GM23338 (cell line): ENCODE results near the gene BBOX1. TPM values are rescaled to one million over a fixed set of nuclear protein-coding genes. Genes with fewer than 3 reads are reported as not detected.

Source experiments
- ATAC-seq: fragments of 200-7000 bp; cut with Tn5 transposase; 3 replicates; pipeline ENCODE4 v1.9.1; 2020
- DNase-seq: peaks from one replicate; pipeline ENCODE4 v3.0.0-alpha.2; 2015; ENCODE audit warnings: low spot score
- H2AFZ ChIP-seq: fragments of 200-600 bp; sonication (generic); 2 replicates; pipeline ENCODE4 v1.8.0; 2016; ENCODE audit warnings: antibody characterized with exemption, mild to moderate bottlenecking, moderate library complexity
- H3F3A ChIP-seq: fragments of 200-600 bp; sonication (generic); replicated peaks from 2 replicates; pipeline ENCODE4 v1.8.0; 2017; ENCODE audit warnings: antibody characterized with exemption, mixed run types, low read depth
- H3K27ac ChIP-seq: fragments of 200-600 bp; sonication (generic); 2 replicates; pipeline ENCODE4 v1.6.1; 2016; ENCODE audit warnings: low read depth
- H3K27me3 ChIP-seq: fragments of 200-600 bp; sonication (generic); 2 replicates; pipeline ENCODE4 v1.8.0; 2016; ENCODE audit warnings: mild to moderate bottlenecking, mixed run types, moderate library complexity; ENCODE audit not compliant: insufficient read depth
- H3K36me3 ChIP-seq: fragments of 200-600 bp; sonication (generic); 2 replicates; pipeline ENCODE4 v1.8.0; 2016; ENCODE audit warnings: mild to moderate bottlenecking; ENCODE audit not compliant: insufficient read depth
- H3K4me1 ChIP-seq: fragments of 200-600 bp; sonication (generic); 2 replicates; pipeline ENCODE4 v1.8.0; 2016; ENCODE audit warnings: mild to moderate bottlenecking, moderate library complexity; ENCODE audit not compliant: insufficient read depth
- H3K4me2 ChIP-seq: fragments of 200-600 bp; sonication (generic); 2 replicates; pipeline ENCODE4 v1.7.1; 2017; ENCODE audit warnings: mixed run types
- H3K4me3 ChIP-seq: fragments of 200-600 bp; sonication (generic); 2 replicates; pipeline ENCODE4 v1.6.1; 2016; ENCODE audit warnings: mixed run types
- H3K79me2 ChIP-seq: fragments of 200-600 bp; sonication (generic); replicated peaks from 2 replicates; pipeline ENCODE4 v1.8.0; 2017; ENCODE audit warnings: mild to moderate bottlenecking; ENCODE audit not compliant: insufficient read depth
- H3K9me2 ChIP-seq: fragments of 200-600 bp; sonication (generic); 2 replicates; pipeline ENCODE4 v1.8.0; 2017; ENCODE audit not compliant: insufficient read depth
- H4K20me1 ChIP-seq: fragments of 200-600 bp; sonication (generic); replicated peaks from 2 replicates; pipeline ENCODE4 v1.8.0; 2017; ENCODE audit warnings: mild to moderate bottlenecking; ENCODE audit not compliant: insufficient read depth
- H3K27ac Mint-ChIP-seq: 2 replicates; pipeline ENCODE4 v1.8.0; 2020; ENCODE audit warnings: inconsistent platforms, mild to moderate bottlenecking, moderate library complexity, mixed read lengths
- H3K27me3 Mint-ChIP-seq: 3 replicates; pipeline ENCODE4 v1.8.0; 2022; ENCODE audit warnings: low read depth, mild to moderate bottlenecking, moderate library complexity, mixed read lengths, inconsistent platforms; ENCODE audit not compliant: insufficient read depth, poor library complexity
- H3K36me3 Mint-ChIP-seq: 3 replicates; pipeline ENCODE4 v1.8.0; 2021; ENCODE audit warnings: low read depth, mild to moderate bottlenecking, inconsistent platforms, moderate library complexity, mixed read lengths
- H3K4me1 Mint-ChIP-seq: 3 replicates; pipeline ENCODE4 v1.8.0; 2020; ENCODE audit warnings: mild to moderate bottlenecking, inconsistent platforms, mixed read lengths
- H3K4me3 Mint-ChIP-seq: 3 replicates; pipeline ENCODE4 v1.8.0; 2021; ENCODE audit warnings: moderate library complexity, mild to moderate bottlenecking, inconsistent platforms, mixed read lengths
- H3K9me3 Mint-ChIP-seq: 3 replicates; pipeline ENCODE4 v1.8.0; 2020; ENCODE audit warnings: moderate library complexity, mild to moderate bottlenecking, inconsistent platforms, mixed read lengths
- CREB1 ChIP-seq: fragments of 250-450 bp; sonication (Bioruptor Pico); IDR thresholded peaks from 2 replicates; pipeline ENCODE4 v1.5.0; 2020; ENCODE audit warnings: low read depth, mild to moderate bottlenecking, moderate library complexity
- EZH2phosphoT487 ChIP-seq: fragments of 200-600 bp; sonication (generic); IDR thresholded peaks from one replicate; pipeline ENCODE4 v1.8.1; 2018; ENCODE audit warnings: antibody characterized with exemption; ENCODE audit not compliant: unreplicated experiment
- JUNB ChIP-seq: IDR thresholded peaks from one replicate; pipeline ENCODE4 v1.6.1; 2016; ENCODE audit warnings: antibody characterized with exemption; ENCODE audit not compliant: unreplicated experiment
- NANOG ChIP-seq: IDR thresholded peaks from 2 replicates; pipeline ENCODE4 v1.6.1; 2016; ENCODE audit warnings: antibody characterized with exemption, borderline replicate concordance
- POLR2AphosphoS5 ChIP-seq: IDR thresholded peaks from 2 replicates; pipeline ENCODE4 v1.6.1; 2016; ENCODE audit warnings: antibody characterized with exemption, low read depth
- STAT1 ChIP-seq: IDR thresholded peaks from one replicate; pipeline ENCODE4 v1.6.1; 2016; ENCODE audit warnings: antibody characterized with exemption; ENCODE audit not compliant: unreplicated experiment
- ZNF114 ChIP-seq: fragments of 250-450 bp; sonication (Bioruptor Pico); IDR thresholded peaks from 2 replicates; pipeline ENCODE4 v1.5.0; 2020; ENCODE audit warnings: mild to moderate bottlenecking, moderate library complexity
- ZNF331 ChIP-seq: fragments of 250-450 bp; sonication (Bioruptor Pico); IDR thresholded peaks from 2 replicates; pipeline ENCODE4 v1.5.0; 2020; ENCODE audit warnings: low read depth, mild to moderate bottlenecking, moderate library complexity
- polyA plus RNA-seq: library from polyadenylated mRNA; unstranded; fragments of >200 nt; fragmentation: Nextera tagmentation; extraction: Ambion mirVana; gene quantifications from 2 replicates; pipeline ENCODE4 v1.2.1, GENCODE V29; 2016
- total RNA-seq: library from RNA; depleted of rRNA; stranded (reverse); fragments of >200 nt; shearing (Covaris generic); gene quantifications from 2 replicates; pipeline ENCODE4 v1.2.3, GENCODE V29; 2014
- TF ChIP-seq, protein P1 (sequence below): fragments of 250-450 bp; sonication (Bioruptor Pico); IDR thresholded peaks from 2 replicates; pipeline ENCODE4 v1.5.0; 2020; ENCODE audit warnings: mild to moderate bottlenecking, moderate library complexity
- TF ChIP-seq, protein P2 (sequence below): IDR thresholded peaks from 2 replicates; pipeline ENCODE4 v1.6.1; 2016; ENCODE audit warnings: antibody characterized with exemption
- TF ChIP-seq, protein P3 (sequence below): IDR thresholded peaks from one replicate; pipeline ENCODE4 v1.6.1; 2018; ENCODE audit warnings: antibody characterized with exemption; ENCODE audit not compliant: unreplicated experiment
- TF ChIP-seq, protein P4 (sequence below), 2 experiments: fragments of 200-600 bp in 1 of 2; sonication (generic) in 1 of 2; conservative IDR thresholded peaks; 2 replicates each; pipeline versions ENCODE4 v1.5.1 to v1.6.1; 2016 to 2017; ENCODE audit warnings: antibody characterized with exemption in 2 of 2, low read depth in 2 of 2, mild to moderate bottlenecking in 2 of 2, moderate library complexity in 1 of 2

Gene BBOX1
- total and polyA plus RNA-seq, 2 experiments from 2014 or later: not detected

DNA sequence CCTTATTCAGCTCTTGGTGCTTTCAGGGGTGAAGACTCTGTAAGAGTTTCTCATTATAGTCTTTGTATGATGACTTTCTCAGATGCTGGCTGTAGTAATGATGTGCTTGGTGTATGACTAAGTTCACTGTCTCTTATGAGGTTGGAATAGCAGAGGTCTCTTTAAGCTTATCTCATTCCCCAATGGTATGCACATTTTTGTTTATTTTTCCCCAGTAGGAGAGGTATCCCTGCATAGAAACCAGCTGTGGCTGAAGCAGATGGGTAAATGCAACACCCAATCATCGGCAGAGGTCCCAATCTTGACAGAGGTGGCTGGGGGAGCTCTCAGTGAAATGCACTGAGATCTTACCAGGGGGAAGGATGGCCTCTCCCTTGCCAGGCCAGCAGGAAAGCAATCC is 34.6 kb downstream of the BBOX1 start (continued):
- TF ChIP-seq, protein P1, sequence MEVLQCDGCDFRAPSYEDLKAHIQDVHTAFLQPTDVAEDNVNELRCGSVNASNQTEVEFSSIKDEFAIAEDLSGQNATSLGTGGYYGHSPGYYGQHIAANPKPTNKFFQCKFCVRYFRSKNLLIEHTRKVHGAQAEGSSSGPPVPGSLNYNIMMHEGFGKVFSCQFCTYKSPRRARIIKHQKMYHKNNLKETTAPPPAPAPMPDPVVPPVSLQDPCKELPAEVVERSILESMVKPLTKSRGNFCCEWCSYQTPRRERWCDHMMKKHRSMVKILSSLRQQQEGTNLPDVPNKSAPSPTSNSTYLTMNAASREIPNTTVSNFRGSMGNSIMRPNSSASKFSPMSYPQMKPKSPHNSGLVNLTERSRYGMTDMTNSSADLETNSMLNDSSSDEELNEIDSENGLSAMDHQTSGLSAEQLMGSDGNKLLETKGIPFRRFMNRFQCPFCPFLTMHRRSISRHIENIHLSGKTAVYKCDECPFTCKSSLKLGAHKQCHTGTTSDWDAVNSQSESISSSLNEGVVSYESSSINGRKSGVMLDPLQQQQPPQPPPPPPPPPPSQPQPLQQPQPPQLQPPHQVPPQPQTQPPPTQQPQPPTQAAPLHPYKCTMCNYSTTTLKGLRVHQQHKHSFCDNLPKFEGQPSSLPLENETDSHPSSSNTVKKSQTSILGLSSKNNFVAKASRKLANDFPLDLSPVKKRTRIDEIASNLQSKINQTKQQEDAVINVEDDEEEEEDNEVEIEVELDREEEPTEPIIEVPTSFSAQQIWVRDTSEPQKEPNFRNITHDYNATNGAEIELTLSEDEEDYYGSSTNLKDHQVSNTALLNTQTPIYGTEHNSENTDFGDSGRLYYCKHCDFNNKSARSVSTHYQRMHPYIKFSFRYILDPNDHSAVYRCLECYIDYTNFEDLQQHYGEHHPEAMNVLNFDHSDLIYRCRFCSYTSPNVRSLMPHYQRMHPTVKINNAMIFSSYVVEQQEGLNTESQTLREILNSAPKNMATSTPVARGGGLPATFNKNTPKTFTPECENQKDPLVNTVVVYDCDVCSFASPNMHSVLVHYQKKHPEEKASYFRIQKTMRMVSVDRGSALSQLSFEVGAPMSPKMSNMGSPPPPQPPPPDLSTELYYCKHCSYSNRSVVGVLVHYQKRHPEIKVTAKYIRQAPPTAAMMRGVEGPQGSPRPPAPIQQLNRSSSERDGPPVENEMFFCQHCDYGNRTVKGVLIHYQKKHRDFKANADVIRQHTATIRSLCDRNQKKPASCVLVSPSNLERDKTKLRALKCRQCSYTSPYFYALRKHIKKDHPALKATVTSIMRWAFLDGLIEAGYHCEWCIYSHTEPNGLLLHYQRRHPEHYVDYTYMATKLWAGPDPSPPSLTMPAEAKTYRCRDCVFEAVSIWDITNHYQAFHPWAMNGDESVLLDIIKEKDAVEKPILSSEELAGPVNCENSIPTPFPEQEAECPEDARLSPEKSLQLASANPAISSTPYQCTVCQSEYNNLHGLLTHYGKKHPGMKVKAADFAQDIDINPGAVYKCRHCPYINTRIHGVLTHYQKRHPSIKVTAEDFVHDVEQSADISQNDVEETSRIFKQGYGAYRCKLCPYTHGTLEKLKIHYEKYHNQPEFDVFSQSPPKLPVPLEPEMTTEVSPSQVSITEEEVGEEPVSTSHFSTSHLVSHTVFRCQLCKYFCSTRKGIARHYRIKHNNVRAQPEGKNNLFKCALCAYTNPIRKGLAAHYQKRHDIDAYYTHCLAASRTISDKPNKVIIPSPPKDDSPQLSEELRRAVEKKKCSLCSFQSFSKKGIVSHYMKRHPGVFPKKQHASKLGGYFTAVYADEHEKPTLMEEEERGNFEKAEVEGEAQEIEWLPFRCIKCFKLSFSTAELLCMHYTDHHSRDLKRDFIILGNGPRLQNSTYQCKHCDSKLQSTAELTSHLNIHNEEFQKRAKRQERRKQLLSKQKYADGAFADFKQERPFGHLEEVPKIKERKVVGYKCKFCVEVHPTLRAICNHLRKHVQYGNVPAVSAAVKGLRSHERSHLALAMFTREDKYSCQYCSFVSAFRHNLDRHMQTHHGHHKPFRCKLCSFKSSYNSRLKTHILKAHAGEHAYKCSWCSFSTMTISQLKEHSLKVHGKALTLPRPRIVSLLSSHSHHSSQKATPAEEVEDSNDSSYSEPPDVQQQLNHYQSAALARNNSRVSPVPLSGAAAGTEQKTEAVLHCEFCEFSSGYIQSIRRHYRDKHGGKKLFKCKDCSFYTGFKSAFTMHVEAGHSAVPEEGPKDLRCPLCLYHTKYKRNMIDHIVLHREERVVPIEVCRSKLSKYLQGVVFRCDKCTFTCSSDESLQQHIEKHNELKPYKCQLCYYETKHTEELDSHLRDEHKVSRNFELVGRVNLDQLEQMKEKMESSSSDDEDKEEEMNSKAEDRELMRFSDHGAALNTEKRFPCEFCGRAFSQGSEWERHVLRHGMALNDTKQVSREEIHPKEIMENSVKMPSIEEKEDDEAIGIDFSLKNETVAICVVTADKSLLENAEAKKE (CRISPR knock-in tag): no peak
- TF ChIP-seq, protein P2, sequence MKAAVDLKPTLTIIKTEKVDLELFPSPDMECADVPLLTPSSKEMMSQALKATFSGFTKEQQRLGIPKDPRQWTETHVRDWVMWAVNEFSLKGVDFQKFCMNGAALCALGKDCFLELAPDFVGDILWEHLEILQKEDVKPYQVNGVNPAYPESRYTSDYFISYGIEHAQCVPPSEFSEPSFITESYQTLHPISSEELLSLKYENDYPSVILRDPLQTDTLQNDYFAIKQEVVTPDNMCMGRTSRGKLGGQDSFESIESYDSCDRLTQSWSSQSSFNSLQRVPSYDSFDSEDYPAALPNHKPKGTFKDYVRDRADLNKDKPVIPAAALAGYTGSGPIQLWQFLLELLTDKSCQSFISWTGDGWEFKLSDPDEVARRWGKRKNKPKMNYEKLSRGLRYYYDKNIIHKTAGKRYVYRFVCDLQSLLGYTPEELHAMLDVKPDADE: no peak

DNA sequence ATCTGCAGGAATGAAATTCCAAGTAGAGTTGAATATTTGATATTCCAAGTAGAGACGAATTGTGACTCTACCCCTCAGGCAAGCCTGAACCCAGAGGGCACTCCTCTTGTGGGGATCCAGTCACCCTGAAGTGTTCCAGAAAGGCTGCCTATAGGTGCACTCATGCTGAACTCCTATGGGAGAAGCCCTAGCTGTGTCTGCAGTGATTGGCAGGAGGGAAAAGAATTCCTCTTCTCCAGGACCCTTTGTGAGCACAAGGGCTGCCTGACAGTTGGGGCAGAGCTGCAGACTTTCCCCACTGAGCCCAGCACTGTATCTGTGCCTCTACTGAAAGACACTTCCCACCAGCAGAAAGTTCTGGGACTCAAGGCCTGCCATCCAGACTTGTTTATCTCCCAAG is 35.0 kb downstream of the BBOX1 start:
- Histone ChIP-seq H3K27me3 (no peaks in the 10 kb centered on the region), H3K36me3 (no peaks in the 10 kb centered on the region), H3K9me2 (no peaks in the 10 kb centered on the region; the same call in 1 of the 2 replicates), H3K27ac (no peak overlapping the region), H3K79me2 (no peaks in the 10 kb centered on the region), H3K4me3 (no peak overlapping the region), H3F3A (no peaks in the 10 kb centered on the region), H2AFZ (0 out of 2 replicates have a peak overlapping the region, but pooled peaks have one; percentile 52), H3K4me1 (no peaks in the 10 kb centered on the region), H3K4me2 (no peak overlapping the region), H4K20me1 (no peaks in the 10 kb centered on the region)
- Mint-ChIP-seq H3K27me3 (no peaks in the 10 kb centered on the region), H3K4me1 (no peaks in the 10 kb centered on the region), H3K9me3 (peaks cover 5% of the 10 kb centered on the region; the same call in 1 of the 3 replicates), H3K36me3 (no peaks in the 10 kb centered on the region), H3K27ac (no peak overlapping the region), H3K4me3 (no peak overlapping the region)
- ATAC-seq (peak; percentile 68), DNase-seq (no peak)
- TF ChIP-seq JUNB: no peak
- TF ChIP-seq, protein P3, sequence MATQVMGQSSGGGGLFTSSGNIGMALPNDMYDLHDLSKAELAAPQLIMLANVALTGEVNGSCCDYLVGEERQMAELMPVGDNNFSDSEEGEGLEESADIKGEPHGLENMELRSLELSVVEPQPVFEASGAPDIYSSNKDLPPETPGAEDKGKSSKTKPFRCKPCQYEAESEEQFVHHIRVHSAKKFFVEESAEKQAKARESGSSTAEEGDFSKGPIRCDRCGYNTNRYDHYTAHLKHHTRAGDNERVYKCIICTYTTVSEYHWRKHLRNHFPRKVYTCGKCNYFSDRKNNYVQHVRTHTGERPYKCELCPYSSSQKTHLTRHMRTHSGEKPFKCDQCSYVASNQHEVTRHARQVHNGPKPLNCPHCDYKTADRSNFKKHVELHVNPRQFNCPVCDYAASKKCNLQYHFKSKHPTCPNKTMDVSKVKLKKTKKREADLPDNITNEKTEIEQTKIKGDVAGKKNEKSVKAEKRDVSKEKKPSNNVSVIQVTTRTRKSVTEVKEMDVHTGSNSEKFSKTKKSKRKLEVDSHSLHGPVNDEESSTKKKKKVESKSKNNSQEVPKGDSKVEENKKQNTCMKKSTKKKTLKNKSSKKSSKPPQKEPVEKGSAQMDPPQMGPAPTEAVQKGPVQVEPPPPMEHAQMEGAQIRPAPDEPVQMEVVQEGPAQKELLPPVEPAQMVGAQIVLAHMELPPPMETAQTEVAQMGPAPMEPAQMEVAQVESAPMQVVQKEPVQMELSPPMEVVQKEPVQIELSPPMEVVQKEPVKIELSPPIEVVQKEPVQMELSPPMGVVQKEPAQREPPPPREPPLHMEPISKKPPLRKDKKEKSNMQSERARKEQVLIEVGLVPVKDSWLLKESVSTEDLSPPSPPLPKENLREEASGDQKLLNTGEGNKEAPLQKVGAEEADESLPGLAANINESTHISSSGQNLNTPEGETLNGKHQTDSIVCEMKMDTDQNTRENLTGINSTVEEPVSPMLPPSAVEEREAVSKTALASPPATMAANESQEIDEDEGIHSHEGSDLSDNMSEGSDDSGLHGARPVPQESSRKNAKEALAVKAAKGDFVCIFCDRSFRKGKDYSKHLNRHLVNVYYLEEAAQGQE: no peak
- TF ChIP-seq STAT1: no peak
- no peak for TF ChIP-seq POLR2AphosphoS5
- TF ChIP-seq, protein P2: no peak
- TF ChIP-seq CREB1: no peak
- TF ChIP-seq, protein P4, sequence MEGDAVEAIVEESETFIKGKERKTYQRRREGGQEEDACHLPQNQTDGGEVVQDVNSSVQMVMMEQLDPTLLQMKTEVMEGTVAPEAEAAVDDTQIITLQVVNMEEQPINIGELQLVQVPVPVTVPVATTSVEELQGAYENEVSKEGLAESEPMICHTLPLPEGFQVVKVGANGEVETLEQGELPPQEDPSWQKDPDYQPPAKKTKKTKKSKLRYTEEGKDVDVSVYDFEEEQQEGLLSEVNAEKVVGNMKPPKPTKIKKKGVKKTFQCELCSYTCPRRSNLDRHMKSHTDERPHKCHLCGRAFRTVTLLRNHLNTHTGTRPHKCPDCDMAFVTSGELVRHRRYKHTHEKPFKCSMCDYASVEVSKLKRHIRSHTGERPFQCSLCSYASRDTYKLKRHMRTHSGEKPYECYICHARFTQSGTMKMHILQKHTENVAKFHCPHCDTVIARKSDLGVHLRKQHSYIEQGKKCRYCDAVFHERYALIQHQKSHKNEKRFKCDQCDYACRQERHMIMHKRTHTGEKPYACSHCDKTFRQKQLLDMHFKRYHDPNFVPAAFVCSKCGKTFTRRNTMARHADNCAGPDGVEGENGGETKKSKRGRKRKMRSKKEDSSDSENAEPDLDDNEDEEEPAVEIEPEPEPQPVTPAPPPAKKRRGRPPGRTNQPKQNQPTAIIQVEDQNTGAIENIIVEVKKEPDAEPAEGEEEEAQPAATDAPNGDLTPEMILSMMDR (conservative IDR thresholded peaks at IDR 0.05; ENCODE audit: low read depth in 2 of 2): no peak
- no peak for TF ChIP-seq ZNF114 (CRISPR knock-in tag)
- TF ChIP-seq ZNF331 (CRISPR knock-in tag): no peak
- no peak for TF ChIP-seq EZH2phosphoT487
- TF ChIP-seq NANOG: no peak
